ENCODE measurements around the gene CA12.

Gene CA12

GRCh38 chr15:63363292-63363691, 18.4 kb downstream of the CA12 start:
- Mint-ChIP-seq H3K4me3 (no peak overlapping the region), H3K36me3 (ENCODE audit: low read depth) (no peaks in the 10 kb centered on the region), H3K9me3 (no peaks in the 10 kb centered on the region), H3K4me1 (no peaks in the 10 kb centered on the region), H3K27ac (no peak overlapping the region), H3K27me3 (peaks cover 11% of the 10 kb centered on the region)
- ATAC-seq, result no peak
- DNase-seq, result no peak

- Mint-ChIP-seq H3K9me3 (no peaks in the 10 kb centered on the region), H3K4me3 (no peak overlapping the region), H3K27me3 (peaks cover 11% of the 10 kb centered on the region), H3K4me1 (no peaks in the 10 kb centered on the region), H3K36me3 (ENCODE audit: low read depth) (no peaks in the 10 kb centered on the region), H3K27ac (no peak overlapping the region)
- ATAC-seq, result no peak
- no peak for DNase-seq
Measured at GRCh38 chr15:63362885-63363284, 18.8 kb downstream of the CA12 start.

DNA sequence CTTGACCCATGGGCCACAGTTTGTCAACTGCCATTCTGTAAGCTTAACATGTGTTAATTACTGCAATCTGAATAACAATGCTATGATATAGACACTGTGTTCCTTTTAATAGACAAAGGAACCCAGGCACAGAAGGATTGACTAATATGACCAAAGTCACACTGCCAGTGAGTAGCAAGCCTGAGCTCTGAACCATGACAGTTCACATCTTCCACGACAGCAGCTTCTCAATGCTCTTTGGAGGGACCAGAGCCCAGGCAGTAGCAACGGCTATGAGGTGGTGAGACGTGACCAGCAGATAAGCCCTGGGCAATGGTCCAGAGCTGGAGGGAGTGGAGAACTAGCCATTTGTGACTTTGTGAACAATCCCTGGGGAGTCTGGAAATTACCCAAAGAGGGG, 19.4 kb downstream of the CA12 start:
- ATAC-seq, result no peak
- H3K27ac Mint-ChIP-seq, result no peak overlapping the region
- no peaks in the 10 kb centered on the region for H3K9me3 Mint-ChIP-seq
- no peak for DNase-seq
- H3K4me1 Mint-ChIP-seq, result no peaks in the 10 kb centered on the region
- H3K4me3 Mint-ChIP-seq, result no peak overlapping the region
- peaks cover 11% of the 10 kb centered on the region for H3K27me3 Mint-ChIP-seq
- no peaks in the 10 kb centered on the region for H3K36me3 Mint-ChIP-seq (ENCODE audit: low read depth)

DNA sequence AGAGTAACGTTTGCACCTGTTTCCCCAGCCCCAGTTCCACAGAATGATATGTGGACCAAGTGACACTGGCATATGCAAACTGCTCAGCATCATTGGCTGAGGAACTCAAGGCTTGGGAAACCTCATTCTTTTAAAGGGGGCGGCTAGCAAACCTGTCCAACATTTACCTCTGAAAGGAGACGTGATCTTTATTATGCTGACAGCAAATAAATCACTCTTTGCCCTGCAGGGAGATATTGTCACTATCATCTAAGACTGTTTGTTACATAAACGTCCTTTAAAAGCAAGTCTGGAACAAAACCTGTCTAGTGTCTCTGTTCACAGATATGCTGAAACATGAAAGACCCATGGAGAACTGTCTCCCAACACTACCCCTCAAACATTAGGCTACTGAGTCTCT, 21.5 kb downstream of the CA12 start:
- ATAC-seq (no peak), DNase-seq (no peak)
- Mint-ChIP-seq H3K4me3 (no peak overlapping the region), H3K9me3 (no peaks in the 10 kb centered on the region), H3K27me3 (peaks cover 8% of the 10 kb centered on the region), H3K4me1 (no peaks in the 10 kb centered on the region), H3K27ac (no peak overlapping the region), H3K36me3 (ENCODE audit: low read depth) (no peaks in the 10 kb centered on the region)

- Mint-ChIP-seq H3K4me3 (no peak overlapping the region), H3K27me3 (peaks cover 8% of the 10 kb centered on the region), H3K36me3 (ENCODE audit: low read depth) (no peaks in the 10 kb centered on the region), H3K27ac (no peak overlapping the region), H3K9me3 (no peaks in the 10 kb centered on the region), H3K4me1 (no peaks in the 10 kb centered on the region)
- ATAC-seq (no peak), DNase-seq (no peak)
Measured at GRCh38 chr15:63358241-63359029, 23.2 kb downstream of the CA12 start.

GRCh38 chr15:63357731-63358130, 23.9 kb downstream of the CA12 start:
- Mint-ChIP-seq H3K9me3 (no peaks in the 10 kb centered on the region), H3K27ac (no peak overlapping the region), H3K4me1 (no peaks in the 10 kb centered on the region), H3K27me3 (peaks cover 8% of the 10 kb centered on the region), H3K4me3 (no peak overlapping the region), H3K36me3 (ENCODE audit: low read depth) (no peaks in the 10 kb centered on the region)
- DNase-seq, result no peak
- no peak for ATAC-seq

DNA sequence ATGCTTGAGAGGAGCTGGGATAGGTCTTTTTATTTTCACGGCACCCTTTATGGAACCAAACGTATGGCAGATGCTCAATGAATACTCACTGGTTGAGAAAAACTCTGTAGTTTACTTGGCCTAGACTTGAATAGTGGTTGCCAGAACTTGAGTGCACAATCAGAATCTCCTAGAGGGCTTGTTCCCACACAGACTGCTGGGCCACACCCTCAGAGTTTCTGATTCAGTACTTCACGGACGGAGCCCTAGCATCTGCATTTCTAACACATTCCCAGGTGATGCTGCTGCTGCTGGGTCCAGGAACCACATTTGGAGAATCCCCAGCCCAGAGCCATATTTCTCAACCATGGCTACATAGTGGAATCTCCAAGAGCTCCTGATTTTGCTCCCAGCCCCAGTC, 24.6 kb downstream of the CA12 start:
- Mint-ChIP-seq H3K9me3 (no peaks in the 10 kb centered on the region), H3K4me1 (no peaks in the 10 kb centered on the region), H3K27me3 (peaks cover 6% of the 10 kb centered on the region), H3K36me3 (ENCODE audit: low read depth) (no peaks in the 10 kb centered on the region), H3K27ac (no peak overlapping the region), H3K4me3 (no peak overlapping the region)
- no peak for ATAC-seq
- DNase-seq, result no peak

GRCh38 chr15:63354821-63355650, 26.6 kb downstream of the CA12 start:
- no peak overlapping the region for H3K4me3 Mint-ChIP-seq
- no peak for DNase-seq
- no peak for ATAC-seq
- no peaks in the 10 kb centered on the region for H3K9me3 Mint-ChIP-seq
- no peaks in the 10 kb centered on the region for H3K4me1 Mint-ChIP-seq
- no peak overlapping the region for H3K27ac Mint-ChIP-seq
- H3K27me3 Mint-ChIP-seq, result peaks cover 6% of the 10 kb centered on the region
- no peaks in the 10 kb centered on the region for H3K36me3 Mint-ChIP-seq (ENCODE audit: low read depth)

- ATAC-seq (no peak), DNase-seq (no peak)
- Mint-ChIP-seq H3K4me3 (no peak overlapping the region), H3K36me3 (ENCODE audit: low read depth) (no peaks in the 10 kb centered on the region), H3K27ac (no peak overlapping the region), H3K27me3 (peaks cover 4% of the 10 kb centered on the region), H3K9me3 (no peaks in the 10 kb centered on the region), H3K4me1 (no peaks in the 10 kb centered on the region)
Measured at GRCh38 chr15:63353887-63354286, 27.8 kb downstream of the CA12 start.

DNA sequence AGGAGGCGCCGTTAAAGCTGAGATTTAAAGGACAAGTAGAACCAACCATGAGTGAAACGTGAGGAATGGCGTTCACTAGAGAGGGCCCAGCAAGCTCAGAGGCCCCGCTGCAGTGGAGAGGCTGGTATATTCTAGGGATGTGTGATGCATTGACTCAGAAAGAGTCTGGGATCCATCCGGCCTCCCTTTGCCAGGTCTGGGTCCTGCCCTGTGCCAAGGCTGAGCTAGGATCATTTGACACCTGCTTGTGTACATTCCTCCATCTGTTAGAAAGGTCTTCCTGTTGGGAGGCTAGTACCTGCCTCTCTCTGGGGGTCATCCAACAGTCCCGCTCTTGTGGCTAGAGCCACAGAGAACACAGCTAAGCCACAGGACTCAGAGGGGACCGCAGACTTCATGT, 28.4 kb downstream of the CA12 start:
- Mint-ChIP-seq H3K27me3 (no peaks in the 10 kb centered on the region), H3K36me3 (ENCODE audit: low read depth) (no peaks in the 10 kb centered on the region), H3K4me1 (no peaks in the 10 kb centered on the region), H3K9me3 (no peaks in the 10 kb centered on the region), H3K27ac (no peak overlapping the region), H3K4me3 (no peak overlapping the region)
- ATAC-seq (no peak), DNase-seq (no peak)

DNA sequence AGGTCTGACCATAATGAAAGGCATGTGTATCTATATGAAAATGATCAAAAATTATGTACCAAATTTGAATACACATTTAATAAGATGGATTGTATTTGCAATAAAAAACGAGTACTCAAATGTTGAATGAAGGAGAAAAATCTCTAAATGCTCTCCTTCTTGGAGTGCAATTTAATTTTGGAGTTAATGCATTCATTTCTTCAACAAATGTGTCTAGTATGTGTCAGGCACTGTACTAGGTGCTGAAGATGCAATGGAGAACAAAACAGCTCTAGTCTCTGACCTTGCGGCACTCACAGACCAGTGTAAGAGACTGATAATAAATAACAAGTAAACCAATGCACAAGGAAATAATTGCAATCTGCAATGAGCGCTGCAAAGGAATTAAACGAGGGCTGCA, 28.8 kb downstream of the CA12 start:
- Mint-ChIP-seq H3K9me3 (no peaks in the 10 kb centered on the region), H3K27ac (no peak overlapping the region), H3K27me3 (no peaks in the 10 kb centered on the region), H3K36me3 (ENCODE audit: low read depth) (no peaks in the 10 kb centered on the region), H3K4me1 (no peaks in the 10 kb centered on the region), H3K4me3 (no peak overlapping the region)
- no peak for ATAC-seq
- no peak for DNase-seq

DNA sequence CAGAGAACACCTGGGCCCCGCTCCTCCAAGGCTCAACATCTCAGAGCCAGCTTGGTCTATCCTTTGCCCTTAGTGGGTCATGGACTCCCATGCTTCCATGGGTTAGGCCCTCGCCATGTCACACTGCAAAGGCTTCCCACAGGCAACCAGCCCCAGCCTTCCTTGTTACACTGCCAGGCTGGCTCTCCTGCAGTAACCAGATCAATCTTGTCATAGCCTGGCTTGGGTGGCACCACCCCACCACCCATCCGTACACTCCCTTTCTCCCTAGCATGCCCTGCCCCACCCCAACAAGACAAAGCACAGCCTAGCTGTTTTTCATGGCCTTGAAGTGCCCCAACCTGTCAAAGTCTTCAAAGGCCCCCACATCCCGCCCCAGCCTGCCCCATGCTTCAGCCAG, 30.5 kb downstream of the CA12 start:
- Mint-ChIP-seq H3K27me3 (no peaks in the 10 kb centered on the region), H3K36me3 (ENCODE audit: low read depth) (no peaks in the 10 kb centered on the region), H3K4me3 (no peak overlapping the region), H3K9me3 (no peaks in the 10 kb centered on the region), H3K27ac (no peak overlapping the region), H3K4me1 (no peaks in the 10 kb centered on the region)
- ATAC-seq, result no peak
- no peak for DNase-seq

GRCh38 chr15:63350178-63350621, 31.4 kb downstream of the CA12 start:
- Mint-ChIP-seq H3K27ac (no peak overlapping the region), H3K36me3 (ENCODE audit: low read depth) (no peaks in the 10 kb centered on the region), H3K9me3 (no peaks in the 10 kb centered on the region), H3K4me3 (no peak overlapping the region), H3K4me1 (no peaks in the 10 kb centered on the region), H3K27me3 (no peaks in the 10 kb centered on the region)
- DNase-seq, result no peak
- ATAC-seq, result no peak

DNA sequence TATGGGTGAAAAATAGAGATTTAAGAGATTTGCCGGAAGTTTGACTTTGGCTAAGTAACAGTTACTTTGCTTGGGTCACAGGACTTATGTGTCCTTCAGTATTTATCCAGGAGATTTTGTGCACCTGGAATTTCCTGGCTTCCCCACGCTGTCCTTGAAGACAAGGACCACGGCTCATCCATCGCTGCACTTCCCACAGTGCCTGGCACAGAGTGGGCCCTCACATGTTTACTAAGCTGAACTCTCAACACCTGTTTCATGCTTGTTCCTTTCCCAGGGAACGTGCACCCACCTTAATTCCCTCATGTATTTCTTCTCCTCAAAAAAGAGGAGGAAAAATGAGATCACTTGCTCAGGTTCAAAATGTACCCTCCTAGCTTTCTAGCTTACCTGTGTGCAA, 32.0 kb downstream of the CA12 start:
- no peak for DNase-seq
- H3K36me3 Mint-ChIP-seq (ENCODE audit: low read depth), result no peaks in the 10 kb centered on the region
- H3K4me3 Mint-ChIP-seq, result no peak overlapping the region
- H3K27ac Mint-ChIP-seq, result no peak overlapping the region
- no peaks in the 10 kb centered on the region for H3K4me1 Mint-ChIP-seq
- no peaks in the 10 kb centered on the region for H3K9me3 Mint-ChIP-seq
- no peaks in the 10 kb centered on the region for H3K27me3 Mint-ChIP-seq
- no peak for ATAC-seq

DNA sequence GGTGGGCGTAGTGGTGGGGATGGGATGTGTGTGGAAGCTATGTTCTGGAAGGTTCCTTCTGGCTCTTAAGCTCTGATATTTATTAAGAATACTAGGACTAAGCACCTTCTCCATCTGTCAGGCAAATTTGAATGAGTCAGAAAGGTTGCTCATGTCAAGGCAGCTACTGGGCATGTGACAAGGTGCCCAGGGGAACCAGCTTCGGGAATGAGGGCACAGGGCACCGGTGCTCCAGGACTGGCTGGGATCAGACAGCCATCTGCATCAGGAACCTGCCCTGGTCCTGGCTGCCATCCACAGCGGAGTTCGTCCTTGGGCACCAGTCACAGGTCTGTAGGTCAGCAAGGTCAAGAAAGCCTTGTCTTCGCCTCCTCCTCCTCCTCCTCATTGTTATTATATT, 32.5 kb downstream of the CA12 start:
- ATAC-seq, result no peak
- H3K27ac Mint-ChIP-seq, result no peak overlapping the region
- no peaks in the 10 kb centered on the region for H3K9me3 Mint-ChIP-seq
- H3K36me3 Mint-ChIP-seq (ENCODE audit: low read depth), result no peaks in the 10 kb centered on the region
- no peak overlapping the region for H3K4me3 Mint-ChIP-seq
- DNase-seq, result no peak
- no peaks in the 10 kb centered on the region for H3K27me3 Mint-ChIP-seq
- H3K4me1 Mint-ChIP-seq, result no peaks in the 10 kb centered on the region

All from activated naive CD8-positive, alpha-beta T cell treated with anti-CD3 and anti-CD28 coated beads, Interleukin-2, amount 50 U/mL, for 24 hours (primary cell).